ENCODE results near the gene TMEM145. TPM values are rescaled to one million over a fixed set of nuclear protein-coding genes. Genes with fewer than 3 reads are reported as not detected.

Gene TMEM145
- total RNA-seq, 2 donors from 2014 or later, result 0.94 TPM; not detected in 1

DNA sequence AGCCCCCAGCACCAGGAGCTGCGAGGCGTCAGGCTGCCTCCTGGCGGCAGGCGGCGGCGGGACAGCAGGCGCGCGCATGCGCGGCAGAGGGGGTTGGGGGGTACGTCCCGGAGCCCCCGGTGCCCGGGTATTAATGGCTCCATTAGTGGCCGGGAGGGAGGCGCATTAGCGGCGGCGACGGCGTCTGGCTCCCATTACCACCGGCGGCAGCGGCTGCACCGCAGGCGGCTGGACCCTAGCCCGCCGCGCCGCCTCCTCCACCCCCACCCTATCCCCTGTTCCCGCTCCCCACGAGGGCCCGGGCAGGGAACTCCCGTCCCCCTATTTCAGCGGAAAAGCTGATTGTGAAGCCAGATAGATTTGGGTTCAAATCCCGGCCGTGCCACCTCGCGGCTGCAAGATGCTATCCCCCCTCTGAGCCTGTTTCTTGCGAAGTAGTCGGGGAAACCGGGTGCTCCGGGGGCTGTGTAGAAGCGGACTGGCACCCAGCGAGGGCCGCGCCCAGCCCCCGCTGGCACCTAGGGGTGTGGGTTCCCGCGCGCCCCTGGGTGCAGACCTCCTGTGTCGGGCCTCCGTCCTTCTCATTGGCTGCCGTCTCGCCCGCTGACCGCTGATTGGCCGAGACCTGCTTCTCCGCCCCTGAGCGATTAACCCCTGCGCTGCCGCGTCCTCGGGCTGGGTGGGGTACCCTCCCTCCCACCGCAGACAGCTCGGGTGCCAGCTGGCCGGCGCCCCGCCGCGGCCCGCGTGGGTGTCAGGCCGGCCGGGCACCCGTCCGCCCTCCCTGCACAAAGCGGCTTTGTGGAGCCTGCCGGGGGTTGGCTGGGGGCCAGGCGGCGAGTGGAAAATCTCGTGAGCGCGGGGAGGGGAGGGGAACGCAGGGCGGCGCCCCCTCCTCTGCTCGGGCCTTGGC, 33.0 kb upstream of the TMEM145 start:
- Histone ChIP-seq H3K9me3 (no peaks in the 10 kb centered on the region), H3K36me3 (peaks cover 2% of the 10 kb centered on the region), H3K4me1 (peaks cover 0 to 83% of the 10 kb centered on the region in 2 donors), H3K27ac (peak overlapping the region; percentile 97 to 99), H3K27me3 (no peaks in the 10 kb centered on the region), H3K4me3 (peak overlapping the region; percentile 81 to 89)
- peak; percentile 88 to 94 for TF ChIP-seq CTCF (IDR thresholded peaks at IDR 0.05)
- peak; percentile 94 for DNase-seq (ENCODE audit: low spot score)

DNA sequence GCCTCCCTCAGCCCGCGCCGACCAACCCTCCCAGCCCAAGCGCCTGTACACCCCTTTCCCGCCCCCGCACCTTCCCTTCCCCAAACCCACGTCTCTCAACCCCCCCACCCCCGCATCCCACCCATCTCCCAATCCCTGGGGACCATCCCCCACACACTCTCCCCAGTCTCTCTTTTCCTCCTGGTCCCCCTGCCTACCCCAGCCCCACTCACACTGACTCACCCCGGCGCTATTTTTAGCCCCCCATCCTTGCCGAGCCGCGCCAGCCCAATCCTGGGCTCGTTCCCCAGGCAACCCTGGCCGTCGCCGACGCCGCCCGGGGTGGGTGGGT, 32.3 kb upstream of the TMEM145 start:
- Histone ChIP-seq H3K4me1 (peaks cover 0 to 83% of the 10 kb centered on the region in 2 donors), H3K4me3 (peak overlapping the region; percentile 81 to 89), H3K27me3 (no peaks in the 10 kb centered on the region), H3K9me3 (no peaks in the 10 kb centered on the region), H3K36me3 (no peaks in the 10 kb centered on the region), H3K27ac (peak overlapping the region; percentile 97 to 99)
- TF ChIP-seq CTCF (IDR thresholded peaks at IDR 0.05), result no peak
- DNase-seq (ENCODE audit: low spot score), result no peak

DNA sequence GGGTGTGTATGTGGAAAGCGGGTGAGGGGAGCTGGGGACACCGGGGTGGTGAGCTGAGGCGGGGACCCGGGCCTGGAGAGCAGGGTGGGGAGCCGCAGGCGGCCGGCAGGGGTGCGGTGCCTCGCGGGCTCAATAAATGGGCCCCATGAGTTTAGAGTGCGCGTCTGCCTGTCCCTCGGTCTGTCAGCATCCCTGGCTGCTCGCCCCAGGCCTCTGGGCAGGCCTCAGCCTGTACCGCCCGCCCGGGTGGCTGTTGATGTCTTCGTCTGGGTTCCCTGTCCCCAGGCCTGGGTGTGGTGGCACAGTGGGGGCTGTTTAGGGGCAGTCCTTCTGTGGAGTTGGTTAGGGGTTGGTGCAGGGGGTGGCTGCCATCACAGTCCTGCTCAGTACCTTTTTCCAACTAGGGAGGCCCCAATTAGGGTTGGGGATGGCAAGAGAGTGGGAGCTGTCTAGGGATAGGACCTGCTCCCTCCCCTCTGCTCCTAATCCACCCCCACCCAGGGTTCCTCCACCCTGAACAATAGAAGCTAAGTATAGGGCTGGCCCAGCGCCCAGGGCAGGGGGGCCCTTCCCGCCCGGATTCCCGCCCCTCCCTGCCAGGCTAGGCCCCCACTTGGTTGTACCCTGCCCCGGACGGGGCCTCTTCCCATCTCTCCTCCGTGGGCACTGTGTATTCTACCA, 31.8 kb upstream of the TMEM145 start:
- Histone ChIP-seq H3K4me3 (peak overlapping the region; percentile 81 to 89), H3K36me3 (no peaks in the 10 kb centered on the region), H3K4me1 (peaks cover 0 to 83% of the 10 kb centered on the region in 2 donors), H3K27ac (peak overlapping the region; percentile 97 to 99), H3K27me3 (no peaks in the 10 kb centered on the region), H3K9me3 (no peaks in the 10 kb centered on the region)
- TF ChIP-seq CTCF (IDR thresholded peaks at IDR 0.05), result peak in 1 of 2 donors; percentile 11
- peak; percentile 76 for DNase-seq (ENCODE audit: low spot score)

DNA sequence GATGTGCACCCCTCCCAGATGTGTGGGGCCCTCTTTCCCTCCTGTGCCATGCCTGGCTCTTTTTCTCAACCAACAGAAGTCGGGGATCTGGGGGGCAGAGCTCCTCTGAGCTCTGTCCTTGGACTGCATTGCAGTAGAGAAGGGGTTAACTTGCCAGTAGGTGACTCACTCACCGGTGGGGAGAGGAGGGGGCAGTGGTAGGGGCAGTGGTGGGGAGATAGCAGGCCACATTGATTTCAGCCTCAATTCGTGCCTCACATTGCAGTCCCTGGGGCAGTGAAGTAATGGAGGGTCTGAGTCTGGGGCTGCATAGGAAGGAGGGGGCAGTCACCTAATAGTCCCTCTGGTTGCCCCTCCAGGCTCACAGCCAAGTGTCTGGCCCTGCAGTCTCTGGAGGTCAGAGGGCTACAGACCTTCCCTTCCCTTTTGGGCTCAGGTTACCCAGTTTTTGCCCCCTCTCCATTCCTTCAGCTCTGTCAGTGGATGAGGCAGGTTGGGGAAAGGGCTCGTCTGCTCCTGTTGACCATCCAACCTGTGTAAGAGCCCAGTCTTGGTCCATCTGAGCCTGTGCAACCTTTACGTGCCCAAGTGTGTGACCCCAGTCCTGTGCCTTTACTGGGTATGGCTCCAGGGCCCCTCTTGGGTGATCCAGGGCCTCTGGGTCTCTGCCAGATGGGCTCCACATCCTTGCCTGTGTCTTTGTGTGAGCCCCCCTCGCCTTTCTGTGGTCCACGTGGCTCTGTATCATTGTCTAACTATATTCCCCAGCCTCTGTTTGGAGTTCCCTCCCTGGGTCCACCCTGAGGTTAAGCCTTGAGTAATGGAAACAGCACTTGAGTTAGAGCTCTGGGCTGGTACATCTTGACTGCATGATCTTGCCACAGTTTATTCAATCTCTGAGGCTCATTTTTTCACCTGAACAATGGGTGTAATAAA, 31.0 kb upstream of the TMEM145 start:
- DNase-seq (ENCODE audit: low spot score), result no peak
- Histone ChIP-seq H3K9me3 (no peaks in the 10 kb centered on the region), H3K36me3 (peaks cover under 1% of the 10 kb centered on the region), H3K27ac (peak overlapping the region; percentile 97 to 99), H3K4me3 (peak overlapping the region in 1 of 2 donors; percentile 89), H3K4me1 (peaks cover 0 to 82% of the 10 kb centered on the region in 2 donors), H3K27me3 (no peaks in the 10 kb centered on the region)
- no peak for TF ChIP-seq CTCF (IDR thresholded peaks at IDR 0.05)

GRCh38 chr19:42282819-42283187, 30.3 kb upstream of the TMEM145 start:
- H3K4me1 ChIP-seq, result peaks cover 0 to 75% of the 10 kb centered on the region in 2 donors
- peak overlapping the region; percentile 97 to 99 for H3K27ac ChIP-seq
- H3K9me3 ChIP-seq, result no peaks in the 10 kb centered on the region
- peaks cover 7% of the 10 kb centered on the region for H3K36me3 ChIP-seq
- H3K27me3 ChIP-seq, result no peaks in the 10 kb centered on the region
- H3K4me3 ChIP-seq, result peak overlapping the region in 1 of 2 donors; percentile 67
- no peak for TF ChIP-seq CTCF (IDR thresholded peaks at IDR 0.05)
- DNase-seq (ENCODE audit: low spot score), result no peak

Data from right atrium auricular region (tissue), 2 donors.